Urothelium cell line (cell line): ENCODE data around the gene GRID1.

Experiments
- DNase-seq: peaks from one replicate; pipeline ENCODE4 v3.0.0; 2011; ENCODE audit warnings: low spot score, mixed read lengths
- FAIRE-seq: peaks from 2 replicates; lab custom pipeline; 2011; peaks lifted over from hg19 to GRCh38; lab: Jason Lieb, UNC

Gene GRID1

GRCh38 chr10:86219271-86219670 lies 147.3 kb downstream of the GRID1 start:
- DNase-seq, result no peak
- no peak for FAIRE-seq

GRCh38 chr10:86218842-86219241 lies 147.8 kb downstream of the GRID1 start:
- peak; percentile 58 for FAIRE-seq
- no peak for DNase-seq

- DNase-seq (no peak), FAIRE-seq (no peak)
Measured at GRCh38 chr10:86218160-86218559, 148.4 kb downstream of the GRID1 start.

GRCh38 chr10:86217371-86218080 lies 149.1 kb downstream of the GRID1 start:
- no peak for FAIRE-seq
- DNase-seq, result no peak

- DNase-seq (no peak), FAIRE-seq (no peak)
Measured at GRCh38 chr10:86216886-86217285, 149.7 kb downstream of the GRID1 start.

GRCh38 chr10:86215712-86216111 lies 150.9 kb downstream of the GRID1 start:
- DNase-seq (no peak), FAIRE-seq (no peak)

- DNase-seq (no peak), FAIRE-seq (no peak)
Measured at GRCh38 chr10:86215046-86215445, 151.5 kb downstream of the GRID1 start.

GRCh38 chr10:86213148-86213547 lies 153.4 kb downstream of the GRID1 start:
- FAIRE-seq, result no peak
- DNase-seq, result no peak

- FAIRE-seq, result no peak
- DNase-seq, result no peak
Measured at GRCh38 chr10:86212391-86212700, 154.2 kb downstream of the GRID1 start.

GRCh38 chr10:86211691-86212390 lies 154.8 kb downstream of the GRID1 start:
- FAIRE-seq (no peak), DNase-seq (no peak)

- DNase-seq (no peak), FAIRE-seq (no peak)
Measured at GRCh38 chr10:86210416-86210815, 156.2 kb downstream of the GRID1 start.

GRCh38 chr10:86209726-86210125 lies 156.9 kb downstream of the GRID1 start:
- FAIRE-seq, result no peak
- no peak for DNase-seq

GRCh38 chr10:86207226-86207625 lies 159.4 kb downstream of the GRID1 start:
- DNase-seq (no peak), FAIRE-seq (no peak)

GRCh38 chr10:86206240-86206579 lies 160.4 kb downstream of the GRID1 start:
- no peak for FAIRE-seq

GRCh38 chr10:86205306-86206239 lies 161.0 kb downstream of the GRID1 start:
- no peak for FAIRE-seq
- DNase-seq, result no peak

More at GRCh38 chr10:86206240-86206579, 160.4 kb downstream of the GRID1 start:
- DNase-seq, result no peak

GRCh38 chr10:86204421-86205305 lies 161.9 kb downstream of the GRID1 start:
- DNase-seq (no peak), FAIRE-seq (no peak)

- DNase-seq (peak; percentile 54), FAIRE-seq (no peak)
Measured at GRCh38 chr10:86203162-86203905, 163.3 kb downstream of the GRID1 start.

- FAIRE-seq (no peak), DNase-seq (no peak)
Measured at GRCh38 chr10:86202226-86202735, 164.3 kb downstream of the GRID1 start.

GRCh38 chr10:86200867-86201266 lies 165.7 kb downstream of the GRID1 start:
- DNase-seq (no peak), FAIRE-seq (no peak)

GRCh38 chr10:86200269-86200668 lies 166.3 kb downstream of the GRID1 start:
- DNase-seq, result no peak
- FAIRE-seq, result no peak
